ENCODE data around the gene CCDC150.
"Not testable (repeated sequence)": the region's sequence is repeated elsewhere in the genome, so short reads cannot be mapped to it uniquely, and the experiment has no call there.

The CCDC150 gene

DNA sequence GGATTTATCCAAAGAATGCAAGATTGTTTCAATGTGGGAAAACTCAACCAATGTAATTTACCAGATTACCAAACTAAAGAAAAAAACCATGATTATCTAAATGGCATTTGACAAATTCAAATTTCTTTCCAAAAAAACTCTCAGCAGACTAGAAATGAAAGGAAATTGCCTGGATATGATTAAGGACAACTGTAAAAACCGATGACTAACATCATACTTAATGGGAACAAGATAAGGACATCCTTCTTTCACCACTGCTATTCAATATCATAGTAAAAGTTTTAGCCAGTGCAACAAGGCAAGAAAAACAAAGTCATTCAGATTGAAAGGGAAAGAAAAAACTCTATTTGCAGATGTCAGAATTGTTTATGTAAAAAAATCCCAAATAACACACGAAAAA is 4.4 kb upstream of the CCDC150 start:
- no peak for DNase-seq (ENCODE audit: low read depth in 2 of 2)

DNA sequence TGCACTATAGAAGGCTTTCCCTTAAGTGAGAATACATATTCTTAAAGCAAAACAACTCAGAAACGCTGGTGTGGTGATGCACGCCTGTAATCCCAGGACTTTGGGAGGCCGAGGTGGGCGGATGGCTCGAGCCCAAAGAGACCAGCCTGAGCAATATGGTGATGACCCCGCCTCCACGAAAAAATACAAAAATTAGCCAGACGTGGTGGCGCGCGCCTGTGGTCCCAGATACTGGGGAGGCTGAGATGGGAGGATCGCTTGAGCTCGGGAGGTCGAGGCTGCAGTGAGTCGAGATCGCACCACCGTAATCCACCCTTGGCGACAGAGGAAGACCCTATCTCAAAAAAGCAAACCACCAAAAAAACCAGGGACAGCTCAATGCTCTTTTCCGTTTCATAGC is 750 bp upstream of the CCDC150 start:
- no peak for DNase-seq (ENCODE audit: low read depth in 2 of 2)

DNA sequence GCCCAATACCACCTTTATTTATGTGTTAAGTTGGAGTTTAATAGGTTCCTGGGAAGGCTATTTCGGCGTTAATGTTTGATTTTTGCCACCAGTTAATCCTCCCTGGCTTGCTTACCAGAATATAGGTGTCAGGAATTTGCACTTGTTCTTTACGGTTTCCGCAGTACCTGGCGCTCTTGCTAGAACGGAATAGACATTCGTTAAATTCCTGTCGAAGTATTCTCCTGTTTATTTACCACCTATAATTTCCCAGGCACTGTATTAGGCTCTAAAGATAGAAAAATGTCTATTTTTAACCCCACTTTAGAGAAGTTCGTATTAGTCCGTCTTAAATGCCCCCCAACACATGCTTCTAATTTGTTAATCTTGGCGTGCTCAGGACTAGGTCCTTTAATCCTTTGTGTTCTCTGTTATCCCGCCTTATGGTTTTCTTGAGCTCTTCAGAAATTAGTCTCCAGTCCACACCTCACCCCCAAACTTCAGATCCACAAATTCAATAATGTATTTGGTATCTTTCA is 575 bp downstream of the CCDC150 start:
- DNase-seq (ENCODE audit: low read depth in 2 of 2): no peak

GRCh38 chr2:196649202-196649601 is 9.7 kb downstream of the CCDC150 start:
- DNase-seq (ENCODE audit: low read depth in 2 of 2): no peak

GRCh38 chr2:196651387-196652094 is 12.0 kb downstream of the CCDC150 start:
- no peak for DNase-seq (ENCODE audit: low read depth in 2 of 2)

- DNase-seq (ENCODE audit: low read depth in 2 of 2): no peak
Measured at GRCh38 chr2:196652869-196653268, 13.4 kb downstream of the CCDC150 start.

DNA sequence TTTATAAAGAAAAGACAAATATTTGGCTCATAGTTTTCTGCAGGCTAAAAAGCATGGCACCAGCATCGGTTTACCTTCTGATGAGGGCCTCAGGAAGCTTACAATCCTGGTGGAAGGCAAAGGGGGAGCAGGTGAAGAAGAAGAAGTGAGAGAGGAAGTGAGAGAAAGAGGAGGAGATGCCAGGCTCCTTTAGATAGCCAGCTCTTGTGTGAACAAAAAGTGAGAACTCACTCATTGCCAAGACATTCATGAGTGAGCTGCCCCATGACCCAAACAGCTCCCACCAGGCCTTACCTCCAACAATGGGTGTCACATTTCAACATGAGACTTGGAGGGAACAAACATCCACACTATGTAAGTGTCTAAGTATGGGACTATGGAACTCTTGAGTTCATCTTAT is 14.3 kb downstream of the CCDC150 start:
- DNase-seq (ENCODE audit: low read depth in 2 of 2): no peak

GRCh38 chr2:196655761-196656160 is 16.2 kb downstream of the CCDC150 start:
- no peak for DNase-seq (ENCODE audit: low read depth in 2 of 2)

DNA sequence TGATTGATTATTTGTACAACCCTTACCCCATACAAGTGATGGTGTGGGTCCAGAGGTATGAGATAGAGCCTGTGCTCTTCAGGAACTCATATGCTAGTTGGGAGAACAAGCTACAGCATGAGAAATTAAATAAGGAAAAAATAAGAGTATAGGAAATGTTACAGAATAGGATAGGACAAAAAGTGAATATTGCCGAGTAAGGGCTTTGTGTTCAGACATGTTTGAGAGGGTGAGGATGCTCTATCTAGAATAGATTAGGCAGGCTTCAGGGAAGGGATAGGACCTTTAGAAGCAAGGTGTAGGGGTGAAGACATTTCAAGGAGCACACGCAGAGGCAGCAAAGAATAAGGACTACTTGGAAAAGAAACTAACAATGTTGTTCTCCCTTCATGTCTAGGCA is 17.8 kb downstream of the CCDC150 start:
- no peak for DNase-seq (ENCODE audit: low read depth in 2 of 2)

- no peak for DNase-seq (ENCODE audit: low read depth in 2 of 2)
Measured at GRCh38 chr2:196659844-196660243, 20.3 kb downstream of the CCDC150 start.

DNA sequence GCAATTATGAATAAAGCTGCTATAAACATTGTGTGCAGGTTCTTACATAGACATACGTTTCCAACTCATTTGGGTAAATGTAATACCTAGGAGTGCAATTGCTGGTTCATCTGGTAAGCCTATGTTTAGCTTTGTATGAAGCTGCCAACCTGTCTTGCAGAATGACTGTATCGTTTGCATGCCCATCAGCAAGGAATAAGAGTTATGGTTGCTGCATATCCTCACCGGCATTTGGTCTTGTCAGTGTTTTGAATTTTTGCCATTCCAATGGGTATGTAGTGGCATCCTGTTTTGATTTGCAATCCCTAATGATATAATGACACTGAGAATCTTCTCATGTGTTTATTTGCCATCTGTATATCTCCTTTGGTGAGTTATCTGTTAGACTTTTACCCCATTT is 20.7 kb downstream of the CCDC150 start:
- no peak for DNase-seq (ENCODE audit: low read depth in 2 of 2)

- DNase-seq (ENCODE audit: low read depth in 2 of 2): no peak
Measured at GRCh38 chr2:196670342-196670741, 30.8 kb downstream of the CCDC150 start.

DNA sequence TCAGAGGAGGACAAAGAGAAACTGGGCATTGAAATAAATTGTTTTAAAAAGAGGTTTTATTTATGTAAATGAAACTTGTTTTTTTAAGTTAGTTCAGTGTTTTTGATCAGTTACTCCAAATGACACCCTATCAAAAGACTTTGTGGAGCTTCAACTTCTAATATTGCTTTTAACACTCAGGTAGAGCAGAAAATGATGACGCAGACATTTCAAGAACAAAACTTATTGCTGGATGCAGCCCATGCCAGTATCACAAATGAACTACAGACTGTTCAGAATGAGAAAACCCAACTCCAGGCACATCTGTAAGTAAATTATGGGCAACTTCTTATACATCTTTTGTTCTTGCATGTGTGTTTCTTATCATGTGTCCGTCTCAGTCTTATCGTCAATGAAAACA is 36.4 kb downstream of the CCDC150 start:
- no peak for DNase-seq (ENCODE audit: low read depth in 2 of 2)

DNA sequence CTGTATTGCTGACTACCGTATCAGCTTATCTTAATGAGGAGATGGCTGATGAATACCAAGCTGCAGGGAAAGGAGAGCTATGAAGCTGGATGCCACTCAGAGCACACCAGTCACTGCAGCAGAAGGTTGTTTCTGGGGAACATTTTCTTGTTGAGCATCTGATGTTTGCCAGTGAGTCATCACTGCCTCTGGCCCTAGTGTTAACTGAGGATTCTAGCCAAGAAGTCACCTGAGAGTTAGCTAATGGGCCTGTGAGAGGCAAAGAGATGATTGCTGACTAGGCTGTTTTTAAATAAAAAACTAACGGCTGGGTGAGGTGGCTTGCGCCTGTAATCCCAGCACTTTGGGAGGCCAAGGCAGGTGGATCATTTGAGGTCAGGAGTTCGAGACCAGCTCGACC is 37.9 kb downstream of the CCDC150 start:
- no peak for DNase-seq (ENCODE audit: low read depth in 2 of 2)

GRCh38 chr2:196679368-196679767 is 39.9 kb downstream of the CCDC150 start:
- no peak for DNase-seq (ENCODE audit: low read depth in 2 of 2)

- no peak for DNase-seq (ENCODE audit: low read depth in 2 of 2)
Measured at GRCh38 chr2:196681510-196681909, 42.0 kb downstream of the CCDC150 start.

DNA sequence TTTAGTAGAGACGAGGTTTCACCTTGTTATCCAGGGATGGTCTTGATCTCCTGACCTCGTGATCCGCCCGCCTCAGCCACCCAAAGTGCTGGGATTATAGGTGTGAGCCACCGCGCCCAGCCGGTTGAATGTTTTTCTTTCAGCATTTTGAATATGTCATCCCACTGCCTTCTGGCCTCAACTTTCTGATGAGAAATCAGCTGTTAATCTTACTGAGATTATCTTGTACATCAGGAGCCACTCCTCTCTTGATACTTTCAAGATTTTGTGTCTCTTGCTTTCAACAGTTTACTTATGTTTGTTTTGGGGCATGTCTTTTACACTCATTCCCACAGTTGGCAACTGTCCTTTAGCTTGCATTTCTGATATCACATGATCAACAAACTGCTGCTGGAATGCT is 46.3 kb downstream of the CCDC150 start:
- DNase-seq (ENCODE audit: low read depth in 2 of 2): no peak

GRCh38 chr2:196686737-196687136 is 47.2 kb downstream of the CCDC150 start:
- DNase-seq (ENCODE audit: low read depth in 2 of 2): not testable (repeated sequence)

DNA sequence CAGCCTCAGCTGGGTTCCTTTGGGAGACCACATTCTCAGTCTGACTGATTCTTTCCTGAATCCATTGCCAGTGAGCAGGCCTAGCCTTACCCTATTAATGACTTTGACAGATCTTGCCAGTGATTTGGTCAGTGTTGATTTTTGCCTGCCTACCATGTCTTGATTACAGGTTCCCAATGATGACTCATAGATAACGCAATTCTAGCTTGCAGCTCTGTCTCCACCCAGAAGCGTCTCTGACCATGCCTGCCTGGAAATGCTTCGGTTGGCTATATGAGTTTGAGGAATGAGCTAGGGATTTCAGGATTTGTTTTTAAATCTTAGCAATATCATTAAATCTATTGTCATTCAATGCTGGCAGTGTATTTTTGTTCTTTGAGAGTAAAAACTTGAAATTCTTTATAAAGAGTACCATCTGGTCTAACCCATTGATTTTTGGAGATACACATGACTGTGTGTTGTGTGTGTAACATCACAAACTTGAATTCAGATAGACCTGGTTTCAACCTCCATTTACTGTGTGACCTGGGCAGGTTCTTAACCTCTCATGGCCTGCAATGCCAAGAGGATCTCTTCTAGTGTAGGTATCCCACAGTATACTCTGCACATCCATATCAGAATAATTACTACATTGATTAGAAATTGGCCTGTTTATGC is 57.0 kb downstream of the CCDC150 start:
- DNase-seq (ENCODE audit: low read depth in 2 of 2): no peak

DNA sequence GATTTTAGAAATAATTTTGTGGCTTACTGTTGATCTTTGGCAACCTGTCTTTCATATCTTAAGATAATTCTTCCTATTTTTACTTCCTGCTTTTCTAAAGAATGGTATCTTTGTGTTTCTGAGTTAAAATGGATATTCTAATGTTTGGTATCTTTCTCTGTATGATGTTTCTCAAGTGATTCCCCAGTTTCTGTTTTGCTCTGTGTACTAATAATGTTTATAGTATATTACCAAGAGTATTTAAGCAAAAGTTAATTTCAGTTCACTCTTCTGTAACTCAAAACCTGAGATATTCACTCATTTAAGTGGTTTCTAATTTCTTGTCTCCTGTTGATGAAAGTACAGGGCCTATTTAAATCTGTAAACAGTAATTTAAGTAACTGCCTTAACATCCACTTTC is 58.3 kb downstream of the CCDC150 start:
- no peak for DNase-seq (ENCODE audit: low read depth in 2 of 2)

DNA sequence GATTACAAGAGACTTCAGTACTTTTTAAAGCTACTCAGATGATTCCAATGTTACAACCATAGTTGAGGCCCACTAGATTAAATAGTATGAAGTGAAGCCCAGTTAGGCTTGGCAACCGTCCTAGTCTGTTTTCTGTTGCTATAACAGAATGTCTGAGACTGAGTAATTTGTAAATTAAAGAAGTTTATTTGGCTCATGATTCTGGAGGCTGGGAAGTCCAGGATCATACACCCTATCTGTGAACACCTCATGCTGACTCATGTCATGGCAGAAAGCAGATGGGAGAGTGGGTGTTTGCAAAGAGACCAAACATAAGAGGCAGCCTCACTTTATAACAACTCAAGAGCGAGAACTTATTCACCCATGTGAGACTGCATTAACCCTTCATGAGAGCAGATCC is 63.1 kb downstream of the CCDC150 start:
- DNase-seq (ENCODE audit: low read depth in 2 of 2): no peak

DNA sequence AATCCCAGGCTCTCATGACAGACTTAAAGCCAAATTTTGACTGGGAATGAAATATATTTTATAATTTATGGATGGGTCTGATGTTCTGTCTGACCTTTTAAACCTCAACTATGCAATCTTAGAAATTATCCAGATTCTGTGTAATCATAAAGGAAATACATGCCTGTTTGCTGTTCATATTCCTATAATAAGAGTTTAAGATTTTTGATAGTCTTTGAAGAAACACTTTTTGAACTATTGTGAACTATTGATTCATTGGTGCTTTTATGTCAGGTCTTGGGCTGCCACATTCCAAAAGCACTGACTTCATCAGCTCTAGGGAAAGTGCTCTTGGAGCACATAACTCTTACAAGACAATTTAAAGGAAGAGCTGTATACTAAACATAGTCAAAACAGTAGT is 64.2 kb downstream of the CCDC150 start:
- DNase-seq (ENCODE audit: low read depth in 2 of 2): no peak

DNA sequence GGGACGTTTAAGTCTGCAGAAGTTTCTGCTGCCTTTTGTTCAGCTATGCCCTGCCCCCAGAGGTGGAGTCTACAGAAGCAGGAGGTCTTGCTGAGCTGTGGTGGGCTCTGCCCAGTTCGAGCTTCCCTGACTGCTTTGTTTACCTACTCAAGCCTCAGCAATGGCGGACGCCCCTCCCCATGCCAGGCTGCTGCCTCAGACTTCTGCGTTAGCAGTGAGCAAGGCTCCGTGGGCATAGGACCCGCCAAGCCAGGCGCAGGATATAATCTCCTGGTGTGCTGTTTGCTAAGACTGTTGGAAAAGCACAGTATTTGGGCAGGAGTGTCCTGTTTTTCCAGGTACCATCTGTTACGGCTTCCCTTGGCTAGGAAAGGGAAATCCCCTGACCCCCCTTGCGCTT is 70.5 kb downstream of the CCDC150 start:
- not testable (repeated sequence) for DNase-seq (ENCODE audit: low read depth in 2 of 2)

- no peak for DNase-seq (ENCODE audit: low read depth in 2 of 2)
Measured at GRCh38 chr2:196711625-196712024, 72.1 kb downstream of the CCDC150 start.

All from stimulated activated CD8-positive, alpha-beta memory T cell treated with anti-CD3 and anti-CD28 coated beads, Interleukin-15, amount 100 ng/mL, for 4 hours (primary cell).